Endothelial cell of umbilical vein (primary cell): ENCODE measurements around the gene PFDN4. TPM values are rescaled to one million over a fixed set of nuclear protein-coding genes. Genes with fewer than 3 reads are reported as not detected.

Experiments used
- BruUV-seq: library from RNA; stranded (reverse); fragments of 400-500 nt; replicated peaks from 2 replicates; lab custom pipeline; 2021; lab: Mats Ljungman, UMichigan
- CTCF ChIA-PET: fragments of 300-600, 350-600 bp; sonication (Branson Sonifier 250); formaldehyde crosslinking; loops from one replicate; lab custom pipeline; 2021; ENCODE audit warnings: antibody characterized with exemption, inconsistent platforms; lab: Charles Lee
- POLR2A ChIA-PET: fragments of 300-600, 350-600 bp; sonication (Branson Sonifier 250); formaldehyde crosslinking; loops from one replicate; lab custom pipeline; 2021; ENCODE audit warnings: antibody characterized with exemption, inconsistent platforms; lab: Charles Lee
- DNase-seq: peaks from one replicate; pipeline ENCODE4 v3.0.0-alpha.2; 2011; ENCODE audit warnings: low read depth, low spot score
- FAIRE-seq: peaks from 2 replicates; lab custom pipeline; 2011; peaks lifted over from hg19 to GRCh38; lab: Jason Lieb, UNC
- H2AFZ ChIP-seq: 2 replicates; pipeline ENCODE4 v1.6.0; 2012; ENCODE audit warnings: low read depth, low read length, control low read depth, inconsistent platforms
- H3K27ac ChIP-seq: 2 replicates; pipeline ENCODE4 v1.5.1; 2011; ENCODE audit warnings: low read depth, mild to moderate bottlenecking, control low read depth, low read length, moderate library complexity; ENCODE audit not compliant: insufficient read depth
- H3K27me3 ChIP-seq, 2 experiments: 2 replicates each; pipeline versions ENCODE4 v1.6.0 to v1.6.1; 2011; ENCODE audit warnings: low read length in 2 of 2, mixed read lengths in 1 of 2; ENCODE audit not compliant: control insufficient read depth in 2 of 2, insufficient read depth in 2 of 2
- H3K36me3 ChIP-seq, 2 experiments: 2 replicates in 1 of 2; 3 replicates in 1 of 2; pipeline ENCODE4 v1.5.1; 2011; ENCODE audit warnings: low read length in 2 of 2, mild to moderate bottlenecking in 1 of 2, moderate library complexity in 1 of 2; ENCODE audit not compliant: control insufficient read depth in 2 of 2, insufficient read depth in 2 of 2; ENCODE audit errors: extremely low read depth in 1 of 2
- H3K4me1 ChIP-seq: 3 replicates; pipeline ENCODE4 v1.5.1; 2011; ENCODE audit warnings: mild to moderate bottlenecking, low read length; ENCODE audit not compliant: control insufficient read depth, insufficient read depth; ENCODE audit errors: extremely low read depth
- H3K4me2 ChIP-seq: 2 replicates; pipeline ENCODE4 v1.6.1; 2011; ENCODE audit warnings: low read length, control low read depth, mixed read lengths; ENCODE audit not compliant: insufficient read depth
- H3K4me3 ChIP-seq, 3 experiments: fragments of 200-600 bp in 1 of 3; sonication (generic), shearing (Covaris generic) in 1 of 3; replicated peaks in 1 of 3; 2 replicates each; pipeline ENCODE4 v1.5.1; 2011 to 2016; ENCODE audit warnings: control low read depth in 3 of 3, low read length in 3 of 3, mild to moderate bottlenecking in 2 of 3, inconsistent platforms in 1 of 3, low read depth in 1 of 3, moderate library complexity in 1 of 3; ENCODE audit not compliant: insufficient read depth in 1 of 3
- H3K79me2 ChIP-seq: 2 replicates; pipeline ENCODE4 v1.6.0; 2012; ENCODE audit warnings: low read length, inconsistent platforms; ENCODE audit not compliant: control insufficient read depth, insufficient read depth
- H3K9ac ChIP-seq: replicated peaks from 2 replicates; pipeline ENCODE3; 2011; ENCODE audit warnings: low read length, control low read depth; ENCODE audit not compliant: insufficient read depth; ENCODE audit errors: extremely low read depth
- H3K9me1 ChIP-seq: replicated peaks from 3 replicates; pipeline ENCODE4 v1.6.0; 2011; ENCODE audit warnings: mild to moderate bottlenecking, low read length; ENCODE audit not compliant: control insufficient read depth, insufficient read depth; ENCODE audit errors: extremely low read depth
- H3K9me3 ChIP-seq: replicated peaks from 2 replicates; pipeline ENCODE4 v1.5.1; 2012; ENCODE audit warnings: low read length, inconsistent platforms; ENCODE audit not compliant: control insufficient read depth, insufficient read depth
- H4K20me1 ChIP-seq: replicated peaks from 2 replicates; pipeline ENCODE3; 2011; ENCODE audit warnings: mild to moderate bottlenecking, low read length; ENCODE audit not compliant: control insufficient read depth, insufficient read depth; ENCODE audit errors: extremely low read depth
- EZH2 ChIP-seq: IDR thresholded peaks from 2 replicates; pipeline ENCODE4 v1.6.1; 2012; ENCODE audit warnings: borderline replicate concordance, low read depth, mild to moderate bottlenecking, moderate library complexity, low read length, inconsistent platforms; ENCODE audit not compliant: severe bottlenecking
- FOS ChIP-seq: IDR thresholded peaks from 2 replicates; pipeline ENCODE4 v1.6.1; 2011; ENCODE audit warnings: mild to moderate bottlenecking, low read length, moderate library complexity, borderline replicate concordance; ENCODE audit not compliant: insufficient read depth
- GATA2 ChIP-seq: IDR thresholded peaks from 2 replicates; pipeline ENCODE4 v1.7.0; 2011; ENCODE audit warnings: low read depth, mild to moderate bottlenecking, moderate library complexity, mixed read lengths, low read length; ENCODE audit not compliant: insufficient read length, insufficient read depth
- JUN ChIP-seq: IDR thresholded peaks from 2 replicates; pipeline ENCODE4 v1.6.1; 2011; ENCODE audit warnings: borderline replicate concordance, low read depth; ENCODE audit not compliant: insufficient read length, insufficient read depth
- MYC ChIP-seq: IDR thresholded peaks from one replicate; pipeline ENCODE4 v1.6.1; 2011; ENCODE audit warnings: mild to moderate bottlenecking, low read depth, low read length
- POLR2A ChIP-seq: IDR thresholded peaks from 2 replicates; pipeline ENCODE4 v1.6.1; 2012; ENCODE audit warnings: low read depth, mild to moderate bottlenecking, control low read depth, low read length
- POLR2AphosphoS5 ChIP-seq: IDR thresholded peaks from 2 replicates; pipeline ENCODE4 v1.6.1; 2012; ENCODE audit warnings: low read depth, mild to moderate bottlenecking, control low read depth, low read length, moderate library complexity; ENCODE audit not compliant: insufficient read depth
- dilution Hi-C: fragments of 300-500 bp; cut with MboI; formaldehyde crosslinking; loops from one replicate; pipeline ENCODE4 v1.15.0; 2019; ENCODE audit warnings: low sequenced_read_pairs; ENCODE audit not compliant: extremely low pct_ligation_motif_present
- intact Hi-C: fragments of 100-400 bp; cut with micrococcal nuclease; formaldehyde crosslinking; loops from one replicate; pipeline ENCODE4 v1.10.0; 2022
- polyA plus RNA-seq, 4 experiments: library from polyadenylated mRNA; depleted of rRNA in 3 of 4; stranded (reverse) in 3 of 4; unstranded in 1 of 4; fragments of >200 nt; gene quantifications; 2 replicates each; pipeline versions ENCODE4 v1.2.1 to v1.2.3, GENCODE V29; 2011 to 2012; ENCODE audit warnings: missing spikeins in 1 of 4
- total RNA-seq: library from RNA; stranded (reverse); gene quantifications from 2 replicates; pipeline ENCODE4 v1.2.3, GENCODE V29; 2021
- TF ChIP-seq, protein P1 (sequence below), 2 donors: IDR thresholded peaks; 1 replicate in 1 of 2; 2 replicates in 1 of 2; pipeline ENCODE4 v1.5.1; 2011; ENCODE audit warnings: low read length in 2 of 2, mild to moderate bottlenecking in 2 of 2, moderate library complexity in 2 of 2, control low read depth in 1 of 2, inconsistent platforms in 1 of 2, low read depth in 1 of 2; ENCODE audit not compliant: insufficient read depth in 1 of 2; ENCODE audit errors: extremely low read depth in 1 of 2
- TF ChIP-seq, protein P2 (sequence below): IDR thresholded peaks from 2 replicates; pipeline ENCODE4 v1.6.1; 2011; ENCODE audit not compliant: insufficient read depth, insufficient read length

The PFDN4 gene
- total and polyA plus RNA-seq, 2 donors (not counting 3 experiments of a cell fraction or from before 2014, with no cell fraction given) = 17.5 to 44.2 TPM

GRCh38 chr20:54168961-54169862, 38.7 kb upstream of the PFDN4 start:
- no peak overlapping the region for H3K4me2 ChIP-seq
- intact Hi-C loops = no loop called here
- no peak for FAIRE-seq

More at GRCh38 chr20:54168961-54169862, 38.7 kb upstream of the PFDN4 start:
- CTCF ChIA-PET = no interaction called here
- H3K27me3 ChIP-seq = peaks cover 25 to 31% of the 10 kb centered on the region in 2 experiments
- H2AFZ ChIP-seq = no peak overlapping the region
- H4K20me1 ChIP-seq = no peaks in the 10 kb centered on the region
- H3K9ac ChIP-seq = no peak overlapping the region
- no peaks in the 10 kb centered on the region for H3K36me3 ChIP-seq
- POLR2A ChIA-PET = no interaction called here
- no peak overlapping the region for H3K27ac ChIP-seq
- no peaks in the 10 kb centered on the region for H3K9me3 ChIP-seq
- no peak for DNase-seq
- H3K79me2 ChIP-seq = no peaks in the 10 kb centered on the region
- dilution Hi-C loops = no loop called here
- H3K4me1 ChIP-seq = no peaks in the 10 kb centered on the region
- H3K9me1 ChIP-seq = no peaks in the 10 kb centered on the region
- no peak overlapping the region for H3K4me3 ChIP-seq
- TF ChIP-seq POLR2AphosphoS5 (no peak), MYC (no peak), EZH2 (no peak), GATA2 (no peak), POLR2A (no peak), FOS (no peak), JUN (no peak)
- TF ChIP-seq, protein P1, sequence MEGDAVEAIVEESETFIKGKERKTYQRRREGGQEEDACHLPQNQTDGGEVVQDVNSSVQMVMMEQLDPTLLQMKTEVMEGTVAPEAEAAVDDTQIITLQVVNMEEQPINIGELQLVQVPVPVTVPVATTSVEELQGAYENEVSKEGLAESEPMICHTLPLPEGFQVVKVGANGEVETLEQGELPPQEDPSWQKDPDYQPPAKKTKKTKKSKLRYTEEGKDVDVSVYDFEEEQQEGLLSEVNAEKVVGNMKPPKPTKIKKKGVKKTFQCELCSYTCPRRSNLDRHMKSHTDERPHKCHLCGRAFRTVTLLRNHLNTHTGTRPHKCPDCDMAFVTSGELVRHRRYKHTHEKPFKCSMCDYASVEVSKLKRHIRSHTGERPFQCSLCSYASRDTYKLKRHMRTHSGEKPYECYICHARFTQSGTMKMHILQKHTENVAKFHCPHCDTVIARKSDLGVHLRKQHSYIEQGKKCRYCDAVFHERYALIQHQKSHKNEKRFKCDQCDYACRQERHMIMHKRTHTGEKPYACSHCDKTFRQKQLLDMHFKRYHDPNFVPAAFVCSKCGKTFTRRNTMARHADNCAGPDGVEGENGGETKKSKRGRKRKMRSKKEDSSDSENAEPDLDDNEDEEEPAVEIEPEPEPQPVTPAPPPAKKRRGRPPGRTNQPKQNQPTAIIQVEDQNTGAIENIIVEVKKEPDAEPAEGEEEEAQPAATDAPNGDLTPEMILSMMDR (IDR thresholded peaks at IDR 0.05; ENCODE audit: extremely low read depth in 1 of 2, insufficient read depth in 1 of 2, low read depth in 1 of 2, low read length in 2 of 2) = no peak
- TF ChIP-seq, protein P2, sequence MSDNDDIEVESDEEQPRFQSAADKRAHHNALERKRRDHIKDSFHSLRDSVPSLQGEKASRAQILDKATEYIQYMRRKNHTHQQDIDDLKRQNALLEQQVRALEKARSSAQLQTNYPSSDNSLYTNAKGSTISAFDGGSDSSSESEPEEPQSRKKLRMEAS = no peak
- no TSS peak for BruUV-seq
